ENCODE measurements around the gene MVB12B. TPM values are rescaled to one million over a fixed set of nuclear protein-coding genes. Genes with fewer than 3 reads are reported as not detected.

MVB12B gene
- total and polyA plus RNA-seq, 2 of the 4 experiments (the other 2 are of a cell fraction) = 2.0 to 4.0 TPM

DNA sequence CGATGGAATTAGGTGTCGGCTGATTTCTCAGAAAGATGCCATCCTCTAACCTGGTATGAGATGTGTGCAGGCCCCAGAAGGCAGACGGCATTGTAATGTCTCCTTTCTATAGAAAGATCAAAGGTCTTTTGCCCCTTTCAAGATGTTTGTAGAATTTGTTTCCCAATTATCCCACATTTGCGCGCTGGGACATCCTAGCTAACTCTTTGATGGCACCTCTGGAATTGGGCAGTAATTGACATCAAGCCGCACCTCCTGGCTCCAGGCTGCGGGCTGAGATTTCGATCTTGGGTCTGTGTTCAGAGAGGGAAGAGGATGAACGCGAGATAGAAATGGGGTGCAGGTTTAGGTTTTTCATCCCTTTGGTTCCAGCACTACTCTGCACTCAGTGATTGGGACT lies 202.3 kb downstream of the MVB12B start:
- Histone ChIP-seq H2BK5ac (ENCODE audit: low read depth, low read length, poor library complexity, severe bottlenecking) (no peak overlapping the region), H3K36me3 (ENCODE audit: control insufficient read depth, insufficient read depth, low read length) (no peaks in the 10 kb centered on the region), H3K9me3 (ENCODE audit: control insufficient read depth, insufficient read depth, low read length) (no peaks in the 10 kb centered on the region), H3K23ac (ENCODE audit: low read depth, low read length) (no peak overlapping the region), H3K9me1 (ENCODE audit: insufficient read depth, low read length) (no peaks in the 10 kb centered on the region), H4K5ac (ENCODE audit: low read depth, low read length) (no peak overlapping the region), H3K56ac (ENCODE audit: extremely low read depth, insufficient read depth, low read length) (no peak overlapping the region), H3K4ac (ENCODE audit: low read depth, low read length) (no peak overlapping the region), H2AK9ac (replicated peaks; ENCODE audit: low read depth, low read length, poor library complexity) (no peak overlapping the region), H3K4me2 (ENCODE audit: low read depth, low read length) (no peak overlapping the region), H4K91ac (ENCODE audit: insufficient read depth, low read depth, low read length) (no peak overlapping the region), H2AK5ac (ENCODE audit: low read depth, low read length) (no peak overlapping the region), H3K4me3 (ENCODE audit: insufficient read depth, low read depth, low read length) (no peak overlapping the region), H2BK15ac (ENCODE audit: low read depth, low read length) (no peak overlapping the region), H4K8ac (ENCODE audit: low read depth in 2 of 2, low read length in 2 of 2) (no peak overlapping the region), H3K27me3 (ENCODE audit: control insufficient read depth, insufficient read depth, low read length) (peaks cover 78% of the 10 kb centered on the region), H3K9ac (ENCODE audit: low read depth, low read length) (no peak overlapping the region), H2AFZ (replicated peaks; ENCODE audit: low read length, poor library complexity) (no peak overlapping the region), H3K18ac (ENCODE audit: low read depth, low read length) (no peak overlapping the region), H2BK120ac (ENCODE audit: low read depth, low read length) (no peak overlapping the region), H3K4me1 (ENCODE audit: control insufficient read depth, insufficient read depth, low read length) (no peaks in the 10 kb centered on the region; the same call in 1 of the 2 replicates), H3K14ac (replicated peaks; ENCODE audit: low read depth, low read length) (no peak overlapping the region), H3K27ac (ENCODE audit: insufficient read depth, low read length) (no peak overlapping the region), H4K20me1 (ENCODE audit: insufficient read depth, low read length) (no peaks in the 10 kb centered on the region), H2BK20ac (ENCODE audit: low read depth, low read length) (no peak overlapping the region), H3K79me1 (ENCODE audit: low read depth in 1 of 2, low read length in 2 of 2) (no peaks in the 10 kb centered on the region)
- CTCF ChIA-PET = no interaction called here
- dilution Hi-C loops (cut with HindIII; ENCODE audit: low sequenced_read_pairs, unreplicated experiment) = no loop called here
- DNase-seq = no peak
- no peak for TF ChIP-seq CEBPB (IDR thresholded peaks at IDR 0.05; ENCODE audit: low read depth, low read length)
- no peak for TF ChIP-seq MXI1 (IDR thresholded peaks at IDR 0.05; ENCODE audit: borderline replicate concordance, low read depth, low read length)
- no peak for TF ChIP-seq RCOR1 (IDR thresholded peaks at IDR 0.05; ENCODE audit: insufficient replicate concordance, low read length)
- no peak for TF ChIP-seq MAFK (IDR thresholded peaks at IDR 0.05; ENCODE audit: low read depth, low read length)
- no peak for TF ChIP-seq BHLHE40 (IDR thresholded peaks at IDR 0.05; ENCODE audit: low read depth, low read length)
- TF ChIP-seq RAD21 (IDR thresholded peaks at IDR 0.05; ENCODE audit: low read length) = no peak
- TF ChIP-seq, protein P1, sequence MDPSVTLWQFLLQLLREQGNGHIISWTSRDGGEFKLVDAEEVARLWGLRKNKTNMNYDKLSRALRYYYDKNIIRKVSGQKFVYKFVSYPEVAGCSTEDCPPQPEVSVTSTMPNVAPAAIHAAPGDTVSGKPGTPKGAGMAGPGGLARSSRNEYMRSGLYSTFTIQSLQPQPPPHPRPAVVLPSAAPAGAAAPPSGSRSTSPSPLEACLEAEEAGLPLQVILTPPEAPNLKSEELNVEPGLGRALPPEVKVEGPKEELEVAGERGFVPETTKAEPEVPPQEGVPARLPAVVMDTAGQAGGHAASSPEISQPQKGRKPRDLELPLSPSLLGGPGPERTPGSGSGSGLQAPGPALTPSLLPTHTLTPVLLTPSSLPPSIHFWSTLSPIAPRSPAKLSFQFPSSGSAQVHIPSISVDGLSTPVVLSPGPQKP (IDR thresholded peaks at IDR 0.05; ENCODE audit: borderline replicate concordance, low read depth, low read length) = no peak
- TF ChIP-seq POLR2A (IDR thresholded peaks at IDR 0.05; ENCODE audit: low read depth, low read length) = no peak
- TF ChIP-seq MAZ (IDR thresholded peaks at IDR 0.05; ENCODE audit: borderline replicate concordance, low read depth, low read length) = no peak
- TF ChIP-seq SMC3 (IDR thresholded peaks at IDR 0.05; ENCODE audit: low read depth, low read length) = no peak
- TF ChIP-seq NFE2L2 (IDR thresholded peaks at IDR 0.05; ENCODE audit: low read depth, low read length) = no peak
- no peak for TF ChIP-seq FOS (IDR thresholded peaks at IDR 0.05; ENCODE audit: low read depth, low read length)
- TF ChIP-seq, protein P2, sequence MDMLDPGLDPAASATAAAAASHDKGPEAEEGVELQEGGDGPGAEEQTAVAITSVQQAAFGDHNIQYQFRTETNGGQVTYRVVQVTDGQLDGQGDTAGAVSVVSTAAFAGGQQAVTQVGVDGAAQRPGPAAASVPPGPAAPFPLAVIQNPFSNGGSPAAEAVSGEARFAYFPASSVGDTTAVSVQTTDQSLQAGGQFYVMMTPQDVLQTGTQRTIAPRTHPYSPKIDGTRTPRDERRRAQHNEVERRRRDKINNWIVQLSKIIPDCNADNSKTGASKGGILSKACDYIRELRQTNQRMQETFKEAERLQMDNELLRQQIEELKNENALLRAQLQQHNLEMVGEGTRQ (IDR thresholded peaks at IDR 0.05; ENCODE audit: low read depth, low read length) = no peak
- no peak for TF ChIP-seq RFX5 (IDR thresholded peaks at IDR 0.05; ENCODE audit: low read depth, low read length)
- TF ChIP-seq CHD1 (IDR thresholded peaks at IDR 0.05; ENCODE audit: low read depth, low read length) = no peak
- TF ChIP-seq, protein P3, sequence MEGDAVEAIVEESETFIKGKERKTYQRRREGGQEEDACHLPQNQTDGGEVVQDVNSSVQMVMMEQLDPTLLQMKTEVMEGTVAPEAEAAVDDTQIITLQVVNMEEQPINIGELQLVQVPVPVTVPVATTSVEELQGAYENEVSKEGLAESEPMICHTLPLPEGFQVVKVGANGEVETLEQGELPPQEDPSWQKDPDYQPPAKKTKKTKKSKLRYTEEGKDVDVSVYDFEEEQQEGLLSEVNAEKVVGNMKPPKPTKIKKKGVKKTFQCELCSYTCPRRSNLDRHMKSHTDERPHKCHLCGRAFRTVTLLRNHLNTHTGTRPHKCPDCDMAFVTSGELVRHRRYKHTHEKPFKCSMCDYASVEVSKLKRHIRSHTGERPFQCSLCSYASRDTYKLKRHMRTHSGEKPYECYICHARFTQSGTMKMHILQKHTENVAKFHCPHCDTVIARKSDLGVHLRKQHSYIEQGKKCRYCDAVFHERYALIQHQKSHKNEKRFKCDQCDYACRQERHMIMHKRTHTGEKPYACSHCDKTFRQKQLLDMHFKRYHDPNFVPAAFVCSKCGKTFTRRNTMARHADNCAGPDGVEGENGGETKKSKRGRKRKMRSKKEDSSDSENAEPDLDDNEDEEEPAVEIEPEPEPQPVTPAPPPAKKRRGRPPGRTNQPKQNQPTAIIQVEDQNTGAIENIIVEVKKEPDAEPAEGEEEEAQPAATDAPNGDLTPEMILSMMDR (conservative IDR thresholded peaks at IDR 0.05; ENCODE audit: low read depth, low read length) = no peak
- intact Hi-C loops (cut with micrococcal nuclease) = loop anchor here (10.0 kb wide), 1 partner anchor 346 kb away; no protein-coding TSS in a partner anchor
- no TSS peak for BruUV-seq (replicated peaks)
- no peak for ATAC-seq (ENCODE audit: low read depth)
- in situ Hi-C loops (cut with MboI; ENCODE audit: low sequenced_read_pairs) = no loop called here
- POLR2A ChIA-PET (ENCODE audit: unreplicated experiment) = no interaction called here
- WGBS, 2 experiments (ENCODE audit: extremely low coverage in 2 of 2, insufficient read length in 1 of 2) = no CpG with 5 or more reads among the region's 10 CpGs
